NCI-H1105 treated with DMSO at 0.1 percent for 48 hours (cell line): Measurements from ENCODE around the gene TBL1Y.
"Not testable (repeated sequence)": the region's sequence is repeated elsewhere in the genome, so short reads cannot be mapped to it uniquely, and the experiment has no call there.

ENCODE experiments used
- DNase-seq: peaks from one replicate; lab custom pipeline; 2025; lab: John Stamatoyannopoulos, UW

TBL1Y gene

GRCh38 chrY:6974971-6975370, 64.5 kb downstream of the TBL1Y start:
- no peak for DNase-seq

DNA sequence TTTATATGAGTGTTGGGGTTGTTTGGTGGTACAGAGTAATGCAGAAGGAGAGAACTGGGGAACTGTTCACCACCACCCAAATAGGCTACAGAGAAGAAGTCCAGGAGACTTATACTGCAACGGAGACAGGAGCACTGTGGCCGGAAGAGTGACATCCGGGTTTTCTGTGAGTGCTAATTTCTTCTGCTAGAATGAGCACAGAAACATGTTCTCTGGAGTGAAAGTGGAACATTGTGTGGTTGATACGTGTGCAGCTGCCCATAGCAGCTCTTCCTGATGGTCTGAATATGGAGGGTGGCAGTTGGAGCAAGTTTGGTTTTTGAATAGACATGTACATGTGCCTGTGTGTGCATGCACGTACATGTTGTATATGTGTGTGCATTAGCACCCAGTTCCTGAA, 67.3 kb downstream of the TBL1Y start:
- no peak for DNase-seq

GRCh38 chrY:6983221-6983620, 72.7 kb downstream of the TBL1Y start:
- DNase-seq, result no peak

- DNase-seq, result no peak
These were observed 77.3 kb downstream of the TBL1Y start for GRCh38 chrY:6987811-6988210.

DNA sequence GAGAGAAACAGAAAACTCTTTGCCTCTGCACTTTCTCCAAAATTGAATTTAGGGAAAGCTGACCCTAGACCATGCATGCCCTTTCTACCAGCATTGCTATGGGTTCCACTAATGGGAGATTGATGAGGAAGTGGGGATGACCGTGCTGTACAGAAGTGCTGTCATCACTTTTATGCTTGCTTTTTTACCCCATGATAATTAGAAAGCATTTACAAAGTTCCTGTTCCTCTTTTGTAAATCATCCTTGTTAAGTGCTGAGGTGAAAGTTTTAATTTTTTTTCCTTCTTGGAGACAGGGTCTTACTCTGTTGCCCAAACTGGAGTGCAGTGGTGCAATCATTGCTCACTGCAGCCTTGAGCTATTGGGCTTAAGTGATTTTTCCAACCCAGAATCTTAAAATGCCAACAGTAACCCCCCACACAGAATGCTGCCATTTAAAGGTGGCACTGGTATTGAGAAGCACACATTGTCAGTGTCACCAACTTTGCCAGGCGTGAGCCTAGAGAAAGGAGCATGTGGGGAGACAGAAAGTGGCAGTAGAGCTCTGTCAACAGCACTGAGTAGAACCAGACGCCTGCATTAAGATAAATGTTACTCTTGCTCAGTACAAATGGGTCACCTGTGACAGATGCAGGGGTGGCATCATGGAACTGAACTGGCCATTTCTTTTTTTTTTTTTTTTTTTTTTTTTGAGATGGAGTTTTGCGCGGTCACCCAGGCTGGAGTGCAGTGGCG, 79.6 kb downstream of the TBL1Y start:
- no peak for DNase-seq

DNA sequence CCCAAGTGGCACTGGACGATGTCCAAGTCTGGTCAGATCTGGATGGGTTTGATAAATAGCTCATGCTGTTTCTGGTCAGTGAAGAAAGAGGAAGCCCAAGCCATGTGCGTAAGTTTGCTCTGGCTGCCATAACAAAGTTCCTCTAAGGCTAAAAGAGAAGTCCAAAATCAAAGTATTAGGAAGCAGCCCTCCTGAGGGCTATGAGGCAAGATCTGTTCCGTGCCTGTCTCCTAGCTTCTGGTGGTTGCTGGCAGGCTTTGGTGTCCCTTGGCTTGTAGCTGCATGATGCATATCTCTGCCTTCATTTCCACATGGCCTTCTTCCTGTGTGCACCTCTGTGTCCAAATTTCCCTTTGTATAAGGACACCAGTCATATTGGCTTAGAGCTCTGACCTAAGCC, 81.5 kb downstream of the TBL1Y start:
- no peak for DNase-seq

DNA sequence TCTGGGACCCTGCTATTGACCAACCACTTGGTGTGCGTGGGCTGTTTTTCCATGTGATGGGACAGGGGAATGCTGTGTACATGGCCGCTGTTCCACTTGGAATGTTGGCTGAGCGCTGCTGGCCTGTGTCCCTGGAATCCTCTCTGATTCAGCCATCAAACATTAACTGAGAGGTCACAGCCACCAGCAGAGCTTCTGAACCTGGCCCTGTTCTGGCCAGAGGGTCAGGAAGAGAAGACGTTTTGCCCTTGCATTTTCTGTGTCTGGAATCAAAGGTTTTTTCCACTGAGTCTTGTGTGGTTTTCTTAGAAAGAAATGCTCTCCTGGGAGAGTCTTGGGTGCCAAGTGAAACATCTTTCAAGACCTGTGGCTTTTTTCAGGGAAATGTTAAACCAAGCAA, 85.5 kb downstream of the TBL1Y start:
- DNase-seq, result no peak

DNA sequence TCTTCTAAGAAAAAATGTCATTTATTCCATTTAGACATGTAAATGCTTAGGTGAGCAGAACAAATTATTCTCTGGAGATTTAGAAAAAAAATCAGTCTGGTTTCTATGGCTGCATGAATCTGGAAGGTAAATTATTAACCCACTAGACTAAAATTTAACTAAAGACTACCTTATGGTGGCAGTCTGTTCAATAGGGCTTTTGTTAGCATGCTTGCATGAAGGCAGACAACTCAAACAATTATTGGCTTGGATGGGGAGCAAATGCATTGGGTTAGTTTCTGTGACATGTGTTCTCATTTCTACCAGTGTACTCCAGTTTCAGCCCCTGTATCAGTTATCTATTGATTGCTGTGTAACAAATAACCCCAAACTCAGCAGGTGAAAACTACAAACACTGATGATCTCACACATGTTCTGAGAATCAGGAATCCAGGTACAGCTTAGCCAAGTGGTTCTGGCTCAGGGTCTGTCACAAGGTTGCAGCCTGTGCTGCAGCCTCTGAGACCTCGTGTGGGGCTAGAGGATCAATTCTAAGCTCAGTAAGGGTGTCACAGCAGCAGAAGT, 87.1 kb downstream of the TBL1Y start:
- DNase-seq, result no peak

DNA sequence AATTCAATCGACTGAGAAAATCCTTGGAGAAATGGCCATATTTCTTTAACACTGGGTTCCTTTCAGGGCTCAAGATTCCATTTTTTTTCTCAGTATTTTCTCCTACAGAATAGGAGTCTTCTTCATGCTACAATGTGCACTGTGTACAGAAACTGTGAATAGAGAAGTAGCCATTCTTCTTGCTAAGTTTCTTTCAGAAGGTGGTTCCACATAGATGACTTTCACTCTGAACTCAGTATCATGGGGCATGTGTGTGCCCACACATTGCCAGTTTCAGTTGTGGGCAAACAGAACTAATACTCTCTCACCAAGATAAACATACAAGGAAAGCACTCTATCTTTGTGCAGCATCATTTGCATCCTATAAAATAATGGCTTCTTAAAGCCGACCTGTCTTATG, 89.4 kb downstream of the TBL1Y start:
- no peak for DNase-seq

GRCh38 chrY:7002581-7002980, 92.1 kb downstream of the TBL1Y start:
- DNase-seq, result no peak

GRCh38 chrY:7007911-7008310, 97.4 kb downstream of the TBL1Y start:
- DNase-seq, result no peak

DNA sequence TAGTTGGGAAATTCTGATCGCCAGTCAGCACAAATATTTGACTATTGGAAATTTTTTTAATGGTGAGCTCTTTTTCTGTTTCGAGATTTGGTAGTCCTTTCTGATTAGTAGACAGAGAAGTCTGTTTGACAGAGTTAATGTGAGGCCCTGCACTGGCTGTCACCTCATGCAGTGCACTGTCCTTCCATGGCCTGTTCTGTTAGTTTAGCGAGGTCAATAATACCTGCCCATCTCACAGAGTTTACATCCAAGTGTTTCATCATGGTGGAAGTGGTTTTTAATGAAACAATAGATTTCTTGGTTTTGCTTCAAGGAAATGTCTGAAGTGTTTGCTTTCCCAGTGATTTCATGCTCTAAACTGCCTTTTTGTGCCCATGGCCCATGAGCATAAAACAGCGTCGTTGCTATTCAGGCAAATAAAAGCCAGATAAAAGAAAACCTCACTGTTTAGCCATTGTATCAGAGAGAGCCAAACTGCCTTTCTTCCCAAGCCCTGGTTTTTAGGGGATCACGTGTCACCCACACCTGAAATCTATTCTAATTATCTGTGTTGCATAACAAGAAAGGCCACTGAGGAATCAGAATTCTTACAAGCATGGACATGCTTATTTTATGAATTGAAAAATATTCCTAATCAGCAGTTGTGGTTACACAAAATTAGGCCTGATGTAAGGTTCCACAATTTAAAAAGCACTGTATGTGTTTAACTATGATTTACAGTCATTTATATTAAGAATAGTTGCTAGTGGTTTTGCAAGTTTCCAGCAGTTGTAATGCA, 98.3 kb downstream of the TBL1Y start:
- no peak for DNase-seq

- no peak for DNase-seq
These were observed 102.6 kb downstream of the TBL1Y start for GRCh38 chrY:7013051-7013450.

GRCh38 chrY:7016521-7016920, 106.0 kb downstream of the TBL1Y start:
- no peak for DNase-seq

GRCh38 chrY:7017244-7018080, 107.0 kb downstream of the TBL1Y start:
- DNase-seq, result no peak

DNA sequence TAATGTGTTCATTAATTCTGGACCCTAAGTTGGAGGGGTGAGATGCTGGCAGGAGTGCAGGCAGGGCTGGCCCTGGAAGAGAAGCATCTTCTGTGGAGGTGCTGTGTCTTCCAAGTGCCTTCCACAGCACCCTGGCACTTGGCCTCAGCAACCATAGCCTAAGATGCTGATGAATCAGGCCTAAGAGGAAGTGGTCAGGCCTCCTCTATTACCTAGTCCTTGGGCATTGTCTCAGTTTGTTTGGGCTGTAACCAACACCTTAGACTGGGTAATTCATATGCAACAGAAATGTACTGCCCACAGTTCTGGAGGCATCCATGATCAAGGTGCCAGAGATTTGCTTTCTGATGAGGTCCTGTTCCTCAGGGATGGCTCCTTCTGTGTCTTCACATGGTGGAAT, 128.5 kb downstream of the TBL1Y start:
- no peak for DNase-seq

GRCh38 chrY:7040662-7041061, 130.2 kb downstream of the TBL1Y start:
- no peak for DNase-seq

- no peak for DNase-seq
These were observed 131.5 kb downstream of the TBL1Y start for GRCh38 chrY:7041983-7042382.

DNA sequence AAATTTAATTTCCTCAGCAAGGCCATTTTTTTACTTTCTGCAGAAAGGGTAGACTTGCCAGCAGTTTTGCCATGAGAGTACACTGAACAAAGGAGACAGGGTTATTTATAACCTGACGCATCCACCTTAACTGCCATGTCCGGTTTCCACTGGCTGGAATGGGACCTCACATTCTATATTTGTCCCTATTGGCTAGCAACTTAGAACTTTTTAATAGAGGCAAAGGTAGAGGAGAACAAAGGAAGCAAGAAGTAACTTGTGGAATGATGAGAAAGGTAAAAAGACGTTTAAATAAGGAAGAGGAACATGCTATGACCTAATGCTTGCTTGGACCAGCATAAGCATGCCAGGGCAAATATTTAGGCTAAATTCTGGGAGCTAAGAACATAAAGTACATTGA, 142.0 kb downstream of the TBL1Y start:
- not testable (repeated sequence) for DNase-seq

DNA sequence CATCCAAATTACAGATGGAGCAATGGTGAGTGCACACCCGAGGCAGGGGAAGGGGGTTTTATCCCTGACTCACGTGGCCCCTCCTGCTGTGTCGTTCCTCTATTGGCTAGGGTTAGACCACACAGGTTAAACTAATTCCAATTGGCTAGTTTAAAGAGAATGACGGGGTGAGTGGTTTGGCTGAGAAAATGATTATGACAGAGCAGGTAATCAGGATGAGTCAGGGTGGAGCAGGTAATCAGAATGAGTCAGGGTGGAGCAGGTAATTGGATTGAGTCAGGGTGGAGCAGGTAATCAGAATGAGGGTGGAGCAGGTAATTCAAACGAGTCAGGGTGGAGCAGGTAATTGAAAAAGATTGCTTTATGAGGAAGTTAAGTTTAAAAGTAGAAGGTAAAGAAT, 146.4 kb downstream of the TBL1Y start:
- no peak for DNase-seq

DNA sequence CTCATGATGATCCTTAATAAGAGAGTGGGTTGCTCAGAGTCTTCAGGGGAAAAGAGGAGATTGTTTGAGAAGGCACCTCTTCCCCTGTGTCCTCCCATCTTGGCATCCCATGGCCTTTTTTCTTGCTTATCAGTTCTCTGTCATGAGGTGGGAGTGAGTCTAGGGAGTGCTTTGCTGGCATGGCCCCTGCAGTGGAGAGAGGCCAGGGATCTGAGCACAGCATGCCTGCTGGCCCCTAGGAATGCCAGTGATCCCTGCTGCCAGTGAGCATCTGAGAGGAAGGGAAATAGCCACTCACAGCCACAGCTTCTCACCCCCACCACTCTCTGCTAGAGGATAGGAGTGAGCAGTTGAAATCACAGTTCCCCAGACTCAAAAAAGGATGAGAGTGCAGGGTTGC, 168.2 kb downstream of the TBL1Y start:
- DNase-seq, result no peak

DNA sequence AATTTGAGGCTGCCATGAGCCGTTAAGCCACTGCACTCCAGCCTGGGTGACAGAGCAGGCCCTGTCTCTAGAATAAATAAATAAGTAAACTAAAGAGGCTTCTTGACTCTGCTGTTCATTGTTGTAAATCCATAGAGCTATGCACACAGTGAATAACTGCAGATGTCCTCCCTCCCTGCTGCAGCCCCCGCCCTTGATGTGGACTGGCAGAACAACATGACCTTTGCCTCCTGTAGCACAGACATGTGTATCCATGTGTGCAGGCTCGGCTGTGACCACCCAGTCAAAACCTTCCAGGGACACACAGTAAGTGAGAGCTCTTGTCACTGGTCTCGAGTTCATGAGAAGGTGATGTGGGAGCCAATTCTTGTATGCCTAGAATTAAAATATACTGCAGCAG, 170.1 kb downstream of the TBL1Y start:
- DNase-seq, result not testable (repeated sequence)
